Neural progenitor cell (in vitro differentiated cells): ENCODE results near the gene DGKD.

ENCODE experiments used
- CTCF ChIP-seq: fragments of 200-600 bp; sonication (generic); IDR thresholded peaks from 2 replicates; pipeline ENCODE4 v1.5.1; 2017; ENCODE audit warnings: antibody characterized with exemption, mild to moderate bottlenecking
- EZH2 ChIP-seq: fragments of 200-600 bp; sonication (generic); IDR thresholded peaks from 2 replicates; pipeline ENCODE4 v1.6.1; 2017; ENCODE audit warnings: antibody characterized with exemption, mild to moderate bottlenecking, moderate library complexity
- EZH2phosphoT487 ChIP-seq: fragments of 200-600 bp; sonication (generic); IDR thresholded peaks from 2 replicates; pipeline ENCODE4 v1.6.1; 2017; ENCODE audit warnings: antibody characterized with exemption

GRCh38 chr2:233476063-233476410 is 121.7 kb downstream of the DGKD start:
- TF ChIP-seq CTCF: no peak
- no peak for TF ChIP-seq EZH2
- TF ChIP-seq EZH2phosphoT487: no peak
